ENCODE measurements around the gene AIF1L. TPM values are rescaled to one million over a fixed set of nuclear protein-coding genes. Genes with fewer than 3 reads are reported as not detected.

AIF1L gene
- total RNA-seq, 1 donor from 2014 or later: 16.3 TPM

DNA sequence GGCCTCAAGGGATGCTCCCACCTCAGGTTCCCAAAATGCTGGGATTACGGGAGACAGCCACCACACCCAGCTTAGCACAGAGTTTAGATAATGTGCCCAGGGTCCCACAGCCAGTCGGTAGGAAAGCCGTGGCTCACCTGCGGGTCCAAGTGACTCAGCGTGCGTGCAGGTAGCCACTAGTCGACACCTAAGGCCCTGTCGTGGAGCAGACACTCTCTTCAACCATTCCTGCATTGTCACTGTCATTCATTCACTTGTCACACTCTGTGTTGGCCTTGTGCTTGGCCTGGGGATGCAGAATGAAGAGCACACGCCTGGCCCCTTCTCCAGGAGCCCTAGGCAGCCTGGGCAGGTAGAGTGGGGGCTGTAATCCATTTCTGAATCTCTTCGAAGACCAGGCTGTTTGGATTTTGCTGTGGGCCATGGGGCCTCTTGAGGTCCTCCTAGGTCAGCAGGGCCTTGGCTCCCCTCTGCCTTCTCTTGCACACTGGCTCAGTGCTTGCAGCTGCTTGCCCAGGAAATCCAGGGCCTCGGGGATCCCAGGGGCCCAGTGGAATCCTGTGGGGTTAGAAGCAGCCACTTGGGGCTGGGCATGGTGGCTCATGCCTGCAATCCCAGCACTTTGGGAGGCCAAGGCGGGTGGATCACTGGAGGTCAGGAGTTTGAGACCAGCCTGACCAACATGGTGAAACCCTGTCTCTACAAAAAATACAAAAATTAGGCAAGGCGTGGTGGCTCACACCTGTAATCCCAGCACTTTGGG is 6.1 kb upstream of the AIF1L start:
- DNase-seq (ENCODE audit: low spot score): no peak
- TF ChIP-seq, protein P1, sequence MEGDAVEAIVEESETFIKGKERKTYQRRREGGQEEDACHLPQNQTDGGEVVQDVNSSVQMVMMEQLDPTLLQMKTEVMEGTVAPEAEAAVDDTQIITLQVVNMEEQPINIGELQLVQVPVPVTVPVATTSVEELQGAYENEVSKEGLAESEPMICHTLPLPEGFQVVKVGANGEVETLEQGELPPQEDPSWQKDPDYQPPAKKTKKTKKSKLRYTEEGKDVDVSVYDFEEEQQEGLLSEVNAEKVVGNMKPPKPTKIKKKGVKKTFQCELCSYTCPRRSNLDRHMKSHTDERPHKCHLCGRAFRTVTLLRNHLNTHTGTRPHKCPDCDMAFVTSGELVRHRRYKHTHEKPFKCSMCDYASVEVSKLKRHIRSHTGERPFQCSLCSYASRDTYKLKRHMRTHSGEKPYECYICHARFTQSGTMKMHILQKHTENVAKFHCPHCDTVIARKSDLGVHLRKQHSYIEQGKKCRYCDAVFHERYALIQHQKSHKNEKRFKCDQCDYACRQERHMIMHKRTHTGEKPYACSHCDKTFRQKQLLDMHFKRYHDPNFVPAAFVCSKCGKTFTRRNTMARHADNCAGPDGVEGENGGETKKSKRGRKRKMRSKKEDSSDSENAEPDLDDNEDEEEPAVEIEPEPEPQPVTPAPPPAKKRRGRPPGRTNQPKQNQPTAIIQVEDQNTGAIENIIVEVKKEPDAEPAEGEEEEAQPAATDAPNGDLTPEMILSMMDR (IDR thresholded peaks at IDR 0.05; ENCODE audit: unreplicated experiment): no peak
- Mint-ChIP-seq H3K9me3 (ENCODE audit: unreplicated experiment) (no peaks in the 10 kb centered on the region), H3K27me3 (ENCODE audit: unreplicated experiment) (peaks cover 7% of the 10 kb centered on the region), H3K4me3 (ENCODE audit: unreplicated experiment) (no peak overlapping the region), H3K27ac (ENCODE audit: unreplicated experiment) (no peak overlapping the region), H3K36me3 (ENCODE audit: low read depth, unreplicated experiment) (peaks cover 3% of the 10 kb centered on the region), H3K4me1 (ENCODE audit: unreplicated experiment) (no peaks in the 10 kb centered on the region)

DNA sequence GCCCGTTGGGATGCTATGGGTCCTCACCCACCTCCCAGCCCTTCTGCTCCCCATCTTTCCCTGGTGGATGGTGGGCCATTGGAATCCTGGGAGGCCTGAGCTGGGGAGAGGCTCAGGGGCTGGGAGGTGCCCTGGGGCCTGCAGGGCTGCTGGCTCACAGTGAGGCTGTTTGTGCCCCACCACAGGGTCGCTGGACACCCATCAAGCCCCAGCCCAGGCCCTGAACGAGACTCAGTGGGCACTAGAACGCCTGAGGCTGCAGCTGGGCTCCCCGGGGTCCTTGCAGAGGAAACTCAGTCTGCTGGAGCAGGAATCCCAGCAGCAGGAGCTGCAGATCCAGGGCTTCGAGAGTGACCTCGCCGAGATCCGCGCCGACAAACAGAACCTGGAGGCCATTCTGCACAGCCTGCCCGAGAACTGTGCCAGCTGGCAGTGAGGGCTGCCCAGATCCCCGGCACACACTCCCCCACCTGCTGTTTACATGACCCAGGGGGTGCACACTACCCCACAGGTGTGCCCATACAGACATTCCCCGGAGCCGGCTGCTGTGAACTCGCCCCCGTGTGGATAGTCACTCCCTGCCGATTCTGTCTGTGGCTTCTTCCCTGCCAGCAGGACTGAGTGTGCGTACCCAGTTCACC is 4.9 kb upstream of the AIF1L start:
- Mint-ChIP-seq H3K9me3 (ENCODE audit: unreplicated experiment) (no peaks in the 10 kb centered on the region), H3K27ac (ENCODE audit: unreplicated experiment) (no peak overlapping the region), H3K36me3 (ENCODE audit: low read depth, unreplicated experiment) (peaks cover 3% of the 10 kb centered on the region), H3K27me3 (ENCODE audit: unreplicated experiment) (peaks cover 14% of the 10 kb centered on the region), H3K4me1 (ENCODE audit: unreplicated experiment) (peaks cover 5% of the 10 kb centered on the region), H3K4me3 (ENCODE audit: unreplicated experiment) (no peak overlapping the region)
- TF ChIP-seq, protein P1 (IDR thresholded peaks at IDR 0.05; ENCODE audit: unreplicated experiment): no peak
- DNase-seq (ENCODE audit: low spot score): no peak

DNA sequence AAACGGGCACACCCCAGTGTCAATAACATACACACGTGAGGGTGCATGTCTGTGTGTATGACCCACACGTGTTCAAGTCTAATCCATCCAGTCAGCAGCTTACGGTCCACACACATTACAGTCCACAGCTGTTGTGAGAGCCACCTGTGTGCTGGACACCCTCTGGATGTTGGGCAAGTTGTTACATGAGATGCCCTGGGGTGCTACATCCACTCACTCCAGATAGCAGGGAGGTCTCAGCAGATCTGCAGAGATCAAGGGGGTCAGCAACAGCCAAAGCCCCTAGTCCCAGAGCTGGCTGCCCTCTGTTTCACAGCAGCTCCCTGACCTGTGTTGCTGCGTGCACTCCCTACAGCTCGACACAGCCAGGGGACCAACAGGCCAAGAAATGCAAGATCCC is 4.3 kb upstream of the AIF1L start:
- no peaks in the 10 kb centered on the region for H3K9me3 Mint-ChIP-seq (ENCODE audit: unreplicated experiment)
- no peak overlapping the region for H3K27ac Mint-ChIP-seq (ENCODE audit: unreplicated experiment)
- H3K4me3 Mint-ChIP-seq (ENCODE audit: unreplicated experiment): no peak overlapping the region
- peaks cover 14% of the 10 kb centered on the region for H3K27me3 Mint-ChIP-seq (ENCODE audit: unreplicated experiment)
- DNase-seq (ENCODE audit: low spot score): no peak
- TF ChIP-seq, protein P1 (IDR thresholded peaks at IDR 0.05; ENCODE audit: unreplicated experiment): no peak
- H3K36me3 Mint-ChIP-seq (ENCODE audit: low read depth, unreplicated experiment): peaks cover 3% of the 10 kb centered on the region
- peaks cover 5% of the 10 kb centered on the region for H3K4me1 Mint-ChIP-seq (ENCODE audit: unreplicated experiment)

DNA sequence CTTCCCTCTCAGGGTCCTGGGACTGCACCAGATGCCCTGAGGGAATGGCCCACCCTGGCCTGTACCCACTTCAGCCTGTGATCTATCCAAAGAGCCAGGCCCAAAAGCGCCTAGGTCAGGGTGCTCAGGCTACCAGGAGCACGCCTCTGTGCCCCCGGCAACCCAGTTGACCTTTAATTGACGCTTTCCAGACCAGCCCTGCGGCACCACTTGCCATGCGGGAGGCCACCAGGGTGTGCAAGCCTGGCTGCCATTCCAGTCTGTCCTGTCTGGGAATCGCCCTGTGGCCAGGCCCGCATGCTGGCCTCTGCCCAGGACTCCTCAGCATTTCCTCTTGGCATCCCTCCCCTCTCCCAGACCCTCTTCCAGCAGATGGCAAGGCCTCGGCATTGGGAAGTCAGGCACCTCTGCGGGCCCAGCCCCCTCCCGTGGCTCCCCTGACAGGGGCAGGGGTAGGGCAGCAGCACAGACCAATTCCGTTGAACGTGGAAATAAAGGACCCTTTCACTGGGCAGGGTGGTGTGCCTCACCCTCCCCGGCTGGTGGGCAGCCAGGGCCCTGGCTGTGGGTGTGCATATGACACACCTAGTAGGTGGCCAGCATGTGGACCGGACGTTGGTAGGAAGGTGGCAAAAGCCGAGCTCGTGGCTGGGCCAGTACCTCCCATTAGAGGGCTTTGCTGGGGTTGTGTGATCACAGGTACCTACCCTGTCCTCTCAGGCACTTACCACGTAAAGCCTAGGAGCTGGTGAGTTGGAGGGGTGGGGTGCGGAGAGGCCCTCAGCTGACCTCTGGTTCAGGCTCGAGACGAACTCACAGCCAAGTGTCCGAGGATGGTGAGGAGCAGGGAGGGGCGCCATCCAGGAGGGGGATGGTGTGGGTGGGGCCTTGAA is 3.5 kb upstream of the AIF1L start:
- no peak for DNase-seq (ENCODE audit: low spot score)
- H3K36me3 Mint-ChIP-seq (ENCODE audit: low read depth, unreplicated experiment): peaks cover 7% of the 10 kb centered on the region
- H3K9me3 Mint-ChIP-seq (ENCODE audit: unreplicated experiment): no peaks in the 10 kb centered on the region
- no peak overlapping the region for H3K4me3 Mint-ChIP-seq (ENCODE audit: unreplicated experiment)
- H3K4me1 Mint-ChIP-seq (ENCODE audit: unreplicated experiment): peaks cover 11% of the 10 kb centered on the region
- no peak overlapping the region for H3K27ac Mint-ChIP-seq (ENCODE audit: unreplicated experiment)
- TF ChIP-seq, protein P1 (IDR thresholded peaks at IDR 0.05; ENCODE audit: unreplicated experiment): no peak
- peaks cover 17% of the 10 kb centered on the region for H3K27me3 Mint-ChIP-seq (ENCODE audit: unreplicated experiment)
